ENCODE results near the gene AKIP1. TPM values are rescaled to one million over a fixed set of nuclear protein-coding genes. Genes with fewer than 3 reads are reported as not detected.

The AKIP1 gene
- total and polyA plus RNA-seq, 4 donors, result 9.3 to 12.3 (median 9.9) TPM

GRCh38 chr11:8947230-8947943, 36.4 kb downstream of the AKIP1 start:
- no peak for DNase-seq (ENCODE audit: low spot score)
- no peak overlapping the region for H3K9ac ChIP-seq (ENCODE audit: low read depth in 1 of 2, low read length in 2 of 2)
- no peaks in the 10 kb centered on the region for H3K9me3 ChIP-seq (ENCODE audit: control insufficient read depth in 4 of 4, low read length in 3 of 4)
- H3K4me1 ChIP-seq (ENCODE audit: control insufficient read depth in 4 of 4, insufficient read depth in 4 of 4, low read length in 3 of 4), result no peaks in the 10 kb centered on the region
- no peaks in the 10 kb centered on the region for H3K27me3 ChIP-seq (ENCODE audit: control insufficient read depth in 4 of 4, insufficient read depth in 4 of 4, low read length in 3 of 4)
- 73% methylated on average over 4 of the region's 4 CpGs for WGBS
- H3K27ac ChIP-seq (ENCODE audit: low read depth in 1 of 2, low read length in 2 of 2), result no peak overlapping the region
- peaks cover 4 to 31% (median 24%) of the 10 kb centered on the region in 4 donors for H3K36me3 ChIP-seq (ENCODE audit: control insufficient read depth in 4 of 4, insufficient read depth in 3 of 4, low read depth in 1 of 4, low read length in 3 of 4)
- H3K4me3 ChIP-seq (ENCODE audit: low read depth in 1 of 3, low read length in 3 of 3), result no peak overlapping the region
- TF ChIP-seq FOXA2 (IDR thresholded peaks at IDR 0.05) (no peak), HNF4A (conservative IDR thresholded peaks at IDR 0.05) (no peak), ATF3 (IDR thresholded peaks at IDR 0.05) (no peak), ZBTB33 (IDR thresholded peaks at IDR 0.05) (no peak), EGR1 (IDR thresholded peaks at IDR 0.05; ENCODE audit: low read depth in 2 of 2) (no peak), RXRA (IDR thresholded peaks at IDR 0.05) (no peak), SP1 (IDR thresholded peaks at IDR 0.05) (no peak), HNF4G (IDR thresholded peaks at IDR 0.05) (no peak), FOXA1 (IDR thresholded peaks at IDR 0.05) (no peak), TAF1 (conservative IDR thresholded peaks at IDR 0.05) (no peak), YY1 (IDR thresholded peaks at IDR 0.05) (no peak), GABPA (IDR thresholded peaks at IDR 0.05 in 1 of 2, conservative IDR thresholded peaks at IDR 0.05 in 1 of 2) (no peak), MAX (IDR thresholded peaks at IDR 0.05) (no peak), REST (IDR thresholded peaks at IDR 0.05) (no peak), CTCF (IDR thresholded peaks at IDR 0.05; ENCODE audit: low read depth, low read length, missing input control) (no peak), JUND (IDR thresholded peaks at IDR 0.05) (no peak), RAD21 (IDR thresholded peaks at IDR 0.05) (no peak), NR2F2 (IDR thresholded peaks at IDR 0.05) (no peak)
